Fibroblast of peridontal ligament (primary cell): ENCODE data around the gene SZRD1.

Source experiments
- DNase-seq: peaks from one replicate; pipeline ENCODE4 v3.0.0-alpha.2; 2010; ENCODE audit errors: extremely low read depth

SZRD1 gene

DNA sequence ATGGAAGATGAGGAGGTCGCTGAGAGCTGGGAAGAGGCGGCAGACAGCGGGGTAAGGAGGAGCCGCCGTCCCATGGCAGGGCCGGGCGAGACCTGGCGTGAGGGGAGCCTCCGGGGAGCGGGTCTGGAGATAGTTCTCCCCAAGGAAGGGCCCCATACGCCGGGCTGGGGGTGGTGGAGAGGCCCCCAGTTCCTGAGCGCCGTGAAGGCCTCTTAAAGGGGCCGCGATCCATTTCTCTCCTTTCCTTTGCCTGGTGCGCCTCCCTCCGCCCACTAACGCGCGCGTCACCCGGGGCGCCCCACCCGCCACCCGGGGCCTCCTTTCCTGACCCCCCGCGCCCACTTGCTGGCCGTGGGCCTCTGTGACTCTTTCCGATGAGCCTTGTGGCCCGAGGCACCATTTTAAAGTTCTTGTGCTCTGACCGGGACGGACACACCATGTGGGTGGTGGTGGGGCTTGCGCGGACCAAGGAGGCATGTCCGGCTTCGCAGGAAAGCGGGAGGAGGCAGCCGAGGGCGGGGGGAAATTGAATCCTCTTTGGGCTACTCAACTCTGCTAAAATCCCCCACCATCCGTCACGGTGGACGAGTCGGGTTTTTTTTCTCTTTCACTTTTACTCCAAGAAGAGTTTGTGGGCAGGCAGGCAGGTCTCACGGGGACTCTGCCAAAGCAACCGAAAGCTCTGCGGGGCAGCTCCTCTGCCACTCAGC lies 371 bp downstream of the SZRD1 start:
- DNase-seq, result peak; percentile 85

- peak; percentile 38 for DNase-seq
Observed at GRCh38 chr1:16367968-16368890, 1.2 kb downstream of the SZRD1 start.

GRCh38 chr1:16369821-16370220 lies 2.8 kb downstream of the SZRD1 start:
- no peak for DNase-seq

DNA sequence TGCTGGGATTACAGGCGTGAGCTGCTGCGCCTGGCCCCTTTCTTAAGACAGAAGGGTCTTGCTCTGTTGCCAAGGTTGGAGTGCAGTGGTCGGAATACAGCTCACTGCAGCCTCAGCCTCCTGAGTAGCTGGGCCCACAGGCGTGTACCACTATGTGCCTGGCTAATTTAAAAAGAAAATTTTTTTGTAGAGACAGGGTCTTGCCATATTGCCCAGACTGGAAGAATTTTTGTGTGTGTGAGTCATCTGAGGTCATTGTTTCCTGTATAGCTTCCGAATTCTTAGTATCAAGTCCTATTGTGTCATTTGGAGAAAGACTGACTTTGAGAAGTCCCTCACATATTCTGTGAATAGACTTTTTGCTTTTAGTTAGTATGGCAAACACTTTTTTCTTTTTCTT lies 4.7 kb downstream of the SZRD1 start:
- DNase-seq, result peak; percentile 40

- DNase-seq, result peak; percentile 60
Observed at GRCh38 chr1:16372535-16373285, 5.7 kb downstream of the SZRD1 start.

DNA sequence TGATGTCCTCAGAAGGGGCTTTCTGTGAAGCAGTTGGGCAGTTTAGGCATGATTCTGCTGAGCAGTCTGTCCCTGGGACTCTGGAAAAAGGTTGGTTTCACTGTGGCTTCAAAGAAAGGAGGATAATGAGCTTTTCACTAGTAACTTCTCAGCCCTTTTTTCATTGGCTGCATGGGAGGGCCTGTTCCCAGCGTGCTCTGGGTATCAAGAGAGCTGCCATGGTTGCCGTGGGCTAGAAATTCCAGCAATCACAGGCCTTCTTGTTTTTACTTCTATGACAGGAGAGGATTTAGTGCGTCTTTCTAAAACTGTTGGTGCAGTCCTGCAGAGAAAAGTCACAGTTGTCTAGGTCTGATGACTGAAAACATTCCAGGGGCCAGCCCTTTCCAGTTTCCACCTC lies 7.2 kb downstream of the SZRD1 start:
- no peak for DNase-seq

- peak; percentile 39 for DNase-seq
Observed at GRCh38 chr1:16375521-16376340, 8.7 kb downstream of the SZRD1 start.

- DNase-seq, result no peak
Observed at GRCh38 chr1:16376971-16377370, 9.9 kb downstream of the SZRD1 start.

DNA sequence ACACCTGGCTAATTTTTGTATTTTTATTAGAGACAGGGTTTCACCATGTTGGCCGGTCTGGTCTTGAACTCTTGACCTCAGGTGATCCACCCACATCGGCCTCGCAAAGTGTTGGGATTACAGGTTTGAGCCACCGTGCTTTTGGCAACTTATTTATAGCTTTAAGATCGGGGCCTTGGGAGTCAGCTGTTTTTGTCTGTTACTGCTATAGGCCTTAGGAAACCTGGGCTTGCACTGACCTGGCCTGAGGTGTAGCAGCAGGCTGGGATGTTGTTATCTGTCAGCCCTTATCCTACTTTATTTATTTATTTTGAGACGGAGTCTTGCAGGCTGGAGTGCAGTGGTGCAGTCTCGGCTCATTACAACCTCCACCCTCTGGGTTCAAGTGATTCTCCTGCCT lies 11.4 kb downstream of the SZRD1 start:
- no peak for DNase-seq

- no peak for DNase-seq
Observed at GRCh38 chr1:16380868-16381267, 13.8 kb downstream of the SZRD1 start.

- no peak for DNase-seq
Observed at GRCh38 chr1:16383888-16384287, 16.8 kb downstream of the SZRD1 start.

- DNase-seq, result no peak
Observed at GRCh38 chr1:16385659-16386453, 18.8 kb downstream of the SZRD1 start.

DNA sequence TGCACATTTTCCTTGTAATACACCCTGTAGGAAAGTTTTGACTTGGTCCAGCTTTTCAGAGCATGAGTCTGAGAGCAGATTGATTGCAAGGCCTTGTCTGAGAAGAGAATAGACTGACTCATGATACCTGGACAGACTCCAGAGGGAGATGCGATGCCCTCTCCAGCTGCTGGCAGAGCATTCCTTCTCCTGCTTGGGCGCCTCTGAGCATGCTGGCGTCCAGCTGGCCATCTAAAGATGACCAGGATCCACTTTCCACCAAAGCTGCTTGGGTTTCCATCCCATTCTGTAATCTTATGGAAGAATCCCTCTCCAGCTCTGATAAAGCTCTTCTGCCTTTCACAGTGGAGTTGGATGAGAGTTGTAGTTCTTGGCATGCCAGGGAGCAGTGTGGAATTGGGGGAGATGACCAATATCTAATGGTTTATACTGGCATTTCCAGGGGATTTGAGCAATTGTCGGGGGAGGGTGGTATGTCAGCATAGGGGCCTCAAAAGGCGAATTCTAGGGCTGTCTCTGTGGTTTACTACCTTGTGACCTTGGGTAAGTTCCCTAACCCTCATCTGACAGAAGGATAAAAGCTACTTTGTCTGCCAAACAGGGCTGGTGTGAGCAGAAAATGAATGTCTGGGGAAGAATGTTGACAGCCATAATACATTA lies 19.5 kb downstream of the SZRD1 start:
- DNase-seq, result peak; percentile 91

- DNase-seq, result peak; percentile 46
Observed at GRCh38 chr1:16387201-16388188, 20.5 kb downstream of the SZRD1 start.

GRCh38 chr1:16391411-16391810 lies 24.4 kb downstream of the SZRD1 start:
- DNase-seq, result no peak

- DNase-seq, result peak; percentile 37
Observed at GRCh38 chr1:16392740-16393569, 25.9 kb downstream of the SZRD1 start.

GRCh38 chr1:16393570-16394521 lies 26.8 kb downstream of the SZRD1 start:
- no peak for DNase-seq
